C4-2B (cell line): Measurements from ENCODE around the gene NEU3.

ENCODE experiments used
- ZFX ChIP-seq: fragments of 450-650 bp; IDR thresholded peaks from 2 replicates; pipeline ENCODE4 v1.6.1; 2017
- TF ChIP-seq, protein P1 (sequence below): fragments of 450-650 bp; conservative IDR thresholded peaks from 2 replicates; pipeline ENCODE4 v1.5.1; 2017; ENCODE audit warnings: mild to moderate bottlenecking

DNA sequence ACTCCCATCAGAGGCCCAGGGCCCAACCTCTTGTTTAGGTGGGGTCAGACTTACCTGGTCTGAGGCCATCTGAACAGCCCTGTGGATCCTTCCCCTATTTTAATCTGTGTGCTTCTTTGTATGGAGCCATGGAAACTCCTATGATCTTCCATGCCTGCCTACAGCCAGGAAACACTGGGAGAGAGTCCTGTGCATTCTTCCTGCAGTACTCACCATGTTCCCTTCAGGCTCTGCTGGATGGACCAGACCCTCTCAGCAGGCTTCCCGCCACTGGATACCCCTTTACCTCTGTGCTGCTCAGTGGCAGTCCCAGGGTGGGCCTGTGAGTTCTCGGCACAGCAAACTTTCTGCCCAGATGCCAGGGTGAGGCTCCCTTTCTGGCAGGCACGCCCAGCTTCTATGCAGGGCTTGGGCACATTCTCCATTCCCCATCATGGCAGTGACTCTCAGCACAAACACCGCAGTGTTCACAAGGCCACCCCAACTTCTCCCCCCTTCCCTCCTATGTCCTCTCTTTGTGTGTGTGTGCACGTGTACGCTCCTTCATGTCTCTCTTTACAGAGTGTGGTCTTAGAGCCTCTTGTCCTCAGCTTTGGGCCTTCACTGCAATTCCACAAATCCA is 34.8 kb downstream of the NEU3 start:
- TF ChIP-seq, protein P1, sequence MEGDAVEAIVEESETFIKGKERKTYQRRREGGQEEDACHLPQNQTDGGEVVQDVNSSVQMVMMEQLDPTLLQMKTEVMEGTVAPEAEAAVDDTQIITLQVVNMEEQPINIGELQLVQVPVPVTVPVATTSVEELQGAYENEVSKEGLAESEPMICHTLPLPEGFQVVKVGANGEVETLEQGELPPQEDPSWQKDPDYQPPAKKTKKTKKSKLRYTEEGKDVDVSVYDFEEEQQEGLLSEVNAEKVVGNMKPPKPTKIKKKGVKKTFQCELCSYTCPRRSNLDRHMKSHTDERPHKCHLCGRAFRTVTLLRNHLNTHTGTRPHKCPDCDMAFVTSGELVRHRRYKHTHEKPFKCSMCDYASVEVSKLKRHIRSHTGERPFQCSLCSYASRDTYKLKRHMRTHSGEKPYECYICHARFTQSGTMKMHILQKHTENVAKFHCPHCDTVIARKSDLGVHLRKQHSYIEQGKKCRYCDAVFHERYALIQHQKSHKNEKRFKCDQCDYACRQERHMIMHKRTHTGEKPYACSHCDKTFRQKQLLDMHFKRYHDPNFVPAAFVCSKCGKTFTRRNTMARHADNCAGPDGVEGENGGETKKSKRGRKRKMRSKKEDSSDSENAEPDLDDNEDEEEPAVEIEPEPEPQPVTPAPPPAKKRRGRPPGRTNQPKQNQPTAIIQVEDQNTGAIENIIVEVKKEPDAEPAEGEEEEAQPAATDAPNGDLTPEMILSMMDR, result no peak
- TF ChIP-seq ZFX, result no peak
